Measurements from ENCODE around the gene HRH3.

GRCh38 chr20:62237801-62238568 is 17.9 kb upstream of the HRH3 start, which contains the start of gene OSBPL2:
- TF ChIP-seq CTCF (IDR thresholded peaks at IDR 0.05) = no peak
- no peak for TF ChIP-seq POLR2A (IDR thresholded peaks at IDR 0.05)
